ENCODE results near the gene TIGAR.

The TIGAR gene, protein sequence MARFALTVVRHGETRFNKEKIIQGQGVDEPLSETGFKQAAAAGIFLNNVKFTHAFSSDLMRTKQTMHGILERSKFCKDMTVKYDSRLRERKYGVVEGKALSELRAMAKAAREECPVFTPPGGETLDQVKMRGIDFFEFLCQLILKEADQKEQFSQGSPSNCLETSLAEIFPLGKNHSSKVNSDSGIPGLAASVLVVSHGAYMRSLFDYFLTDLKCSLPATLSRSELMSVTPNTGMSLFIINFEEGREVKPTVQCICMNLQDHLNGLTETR

DNA sequence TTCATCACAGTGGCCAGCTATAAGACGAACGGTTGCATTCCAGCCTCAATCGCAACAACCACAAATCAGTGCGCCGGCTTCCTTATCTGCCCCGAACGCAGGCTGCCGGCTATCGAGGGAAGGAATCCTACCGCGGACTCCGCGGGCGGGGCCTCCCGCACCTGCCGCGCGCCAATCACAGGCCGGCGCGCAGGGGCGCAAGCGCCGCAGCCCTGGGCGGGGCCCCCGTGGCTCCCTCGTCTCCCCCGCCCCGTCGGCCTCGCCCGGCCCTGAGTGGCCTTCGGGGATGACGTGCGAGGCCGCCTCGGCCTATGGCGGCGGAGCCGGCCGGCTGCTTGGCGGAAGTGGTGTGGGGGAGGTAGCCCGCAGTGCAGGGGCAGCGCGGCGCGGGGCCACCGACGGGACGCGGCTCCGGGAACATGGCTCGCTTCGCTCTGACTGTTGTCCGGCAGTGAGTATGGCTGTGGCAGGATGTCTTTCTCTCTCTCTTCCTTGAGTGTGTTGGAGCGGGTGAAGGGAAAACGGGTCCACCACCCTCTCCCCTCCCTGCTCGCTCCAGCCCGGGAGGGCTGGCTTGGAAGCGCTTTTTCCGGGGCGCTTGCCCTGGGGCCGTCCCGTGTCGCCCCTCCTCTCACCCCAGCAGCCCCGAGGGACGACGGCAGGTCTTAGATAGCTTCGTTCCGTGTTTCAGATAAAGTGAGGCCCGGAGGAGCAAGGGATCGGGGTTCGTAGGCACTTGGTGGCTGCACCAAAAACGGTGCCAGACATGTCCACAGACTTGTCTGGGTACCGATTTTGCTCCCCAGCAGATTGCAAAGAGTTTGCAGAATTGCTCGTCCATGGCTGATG, at the start of gene TIGAR:
Gene TIGAR, plus strand, starts transcription at position 361 of the 849 bp plus-strand sequence. Its CDS starts 59 bp downstream, at position 420.
- peak; percentile 70 to 89 (median 82) for DNase-seq (ENCODE audit: low read depth in 2 of 3, low spot score in 1 of 3)

DNA sequence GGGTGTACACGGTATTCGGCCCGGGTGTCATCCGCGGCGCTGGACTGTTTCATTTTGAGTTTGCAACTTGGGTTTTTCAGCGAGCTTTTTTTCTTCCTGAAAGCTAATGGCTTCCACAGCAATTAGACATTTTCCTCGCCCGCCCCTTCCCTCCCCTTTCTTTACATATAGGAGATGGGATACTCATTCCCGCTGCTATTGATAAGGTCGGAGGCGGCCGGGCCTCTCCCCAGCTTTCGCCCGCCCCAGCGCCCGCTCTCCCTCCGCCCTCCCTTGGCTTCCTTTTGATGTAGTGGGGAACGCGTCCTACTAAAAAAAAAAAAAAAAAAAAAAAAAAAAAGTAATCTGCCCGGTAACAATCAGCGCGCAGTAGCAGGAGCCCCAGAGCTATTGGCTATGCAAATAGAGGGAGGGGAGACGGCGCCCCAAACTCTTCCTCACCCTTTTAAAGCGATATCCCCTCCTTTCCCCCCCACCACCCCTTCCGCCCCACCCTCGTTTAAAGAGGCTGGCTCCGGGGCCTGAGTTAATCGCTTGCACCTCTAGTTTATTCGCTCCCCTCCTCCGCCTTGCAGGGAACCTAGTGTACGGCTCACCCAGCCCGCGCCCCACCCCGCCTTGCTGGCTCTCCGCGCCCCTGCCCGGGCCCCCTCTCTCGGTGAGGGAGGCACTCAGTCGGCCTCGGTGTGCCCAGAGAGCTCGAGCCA, 49.1 kb upstream of the TIGAR start:
- peak; percentile 82 to 86 (median 83) for DNase-seq (ENCODE audit: low read depth in 2 of 3, low spot score in 1 of 3)

GRCh38 chr12:4272424-4273272, 48.4 kb upstream of the TIGAR start:
- DNase-seq (ENCODE audit: low read depth in 2 of 3, low spot score in 1 of 3), result peak; percentile 72 to 77 (median 73)

GRCh38 chr12:4273273-4273651, 47.8 kb upstream of the TIGAR start:
- no peak for DNase-seq (ENCODE audit: low read depth in 2 of 3, low spot score in 1 of 3)

GRCh38 chr12:4273652-4274395, 47.2 kb upstream of the TIGAR start, which contains the start of gene CCND2:
CCND2 (plus strand) TSS chr12:4273762; CDS start chr12:4274041, 279 bp downstream.
- DNase-seq (ENCODE audit: low read depth in 2 of 3, low spot score in 1 of 3), result peak; percentile 69 to 80 (median 76)

DNA sequence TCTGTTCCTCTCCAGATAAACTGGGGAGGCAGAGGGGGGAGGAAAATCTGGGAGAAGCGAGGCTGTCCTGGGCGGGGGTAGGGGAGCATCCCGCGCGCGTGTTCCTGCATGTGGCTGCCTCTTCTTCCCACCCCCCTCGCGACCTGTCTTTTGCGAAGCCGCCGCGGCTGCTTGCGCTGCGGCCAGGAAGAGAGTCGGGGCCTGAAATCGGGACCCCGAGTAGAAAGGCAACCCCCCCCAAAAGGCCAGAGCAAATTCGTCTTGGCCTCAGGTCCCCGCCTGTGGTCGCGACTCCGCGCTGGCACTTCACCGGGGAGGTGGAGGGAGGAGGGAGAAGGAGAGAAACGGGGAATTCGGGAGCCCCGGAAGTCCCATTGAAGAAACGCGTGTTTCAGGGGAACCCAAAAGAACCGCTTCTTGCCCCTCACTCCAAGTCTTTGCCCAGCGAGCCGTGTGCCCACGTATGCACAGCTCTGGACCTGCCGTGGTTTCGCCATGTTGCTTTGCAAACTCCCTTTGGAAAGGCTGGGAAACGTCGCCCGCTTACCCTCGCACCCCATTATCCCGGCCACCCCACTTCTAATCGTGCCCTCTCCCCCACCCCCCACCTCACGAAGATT, 46.5 kb upstream of the TIGAR start:
- DNase-seq (ENCODE audit: low read depth in 2 of 3, low spot score in 1 of 3), result no peak

DNA sequence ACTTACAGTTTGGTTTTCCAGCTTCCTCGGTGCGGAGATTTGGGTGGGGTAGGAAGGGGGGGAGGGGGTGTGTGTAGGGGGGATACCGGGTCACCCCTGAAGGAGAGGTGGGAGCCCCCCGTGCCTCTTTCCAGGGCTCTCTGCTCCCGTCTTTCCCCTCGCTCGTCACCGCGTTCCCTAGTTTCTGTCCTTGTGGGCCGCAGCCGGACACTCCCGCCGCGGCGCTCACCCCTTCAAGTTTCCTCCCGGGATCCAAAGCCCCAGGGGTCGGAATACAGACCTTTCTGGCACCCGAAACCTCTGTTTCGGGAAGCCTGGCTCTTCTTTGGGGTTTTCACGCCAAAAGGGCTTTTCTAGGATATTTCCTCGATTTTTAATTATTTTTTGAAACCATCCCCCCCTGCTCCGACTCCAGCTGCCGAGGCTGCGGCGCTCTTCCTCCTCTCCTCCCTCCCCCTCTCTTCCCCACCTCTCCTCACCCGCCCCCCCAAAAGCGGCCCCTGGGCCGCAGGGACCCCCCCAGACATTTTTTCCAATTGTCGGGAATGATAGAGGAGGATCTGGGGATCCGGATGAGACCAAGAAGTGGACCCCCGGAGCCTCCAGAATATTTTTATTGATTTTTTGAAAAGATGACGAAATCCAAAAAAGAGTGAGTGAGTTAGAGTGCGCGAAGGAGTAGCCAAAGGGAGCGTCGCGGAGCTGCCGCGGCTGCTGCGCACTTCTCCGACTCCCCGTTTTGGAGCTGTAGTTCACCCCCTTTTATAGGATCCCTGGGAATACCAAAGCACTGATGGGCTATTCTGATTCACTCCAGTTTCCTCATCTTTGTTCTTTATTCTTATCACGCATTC, 45.8 kb upstream of the TIGAR start:
- no peak for DNase-seq (ENCODE audit: low read depth in 2 of 3, low spot score in 1 of 3)

- no peak for DNase-seq (ENCODE audit: low read depth in 2 of 3, low spot score in 1 of 3)
Observed at GRCh38 chr12:4275870-4276301, 45.1 kb upstream of the TIGAR start.

DNA sequence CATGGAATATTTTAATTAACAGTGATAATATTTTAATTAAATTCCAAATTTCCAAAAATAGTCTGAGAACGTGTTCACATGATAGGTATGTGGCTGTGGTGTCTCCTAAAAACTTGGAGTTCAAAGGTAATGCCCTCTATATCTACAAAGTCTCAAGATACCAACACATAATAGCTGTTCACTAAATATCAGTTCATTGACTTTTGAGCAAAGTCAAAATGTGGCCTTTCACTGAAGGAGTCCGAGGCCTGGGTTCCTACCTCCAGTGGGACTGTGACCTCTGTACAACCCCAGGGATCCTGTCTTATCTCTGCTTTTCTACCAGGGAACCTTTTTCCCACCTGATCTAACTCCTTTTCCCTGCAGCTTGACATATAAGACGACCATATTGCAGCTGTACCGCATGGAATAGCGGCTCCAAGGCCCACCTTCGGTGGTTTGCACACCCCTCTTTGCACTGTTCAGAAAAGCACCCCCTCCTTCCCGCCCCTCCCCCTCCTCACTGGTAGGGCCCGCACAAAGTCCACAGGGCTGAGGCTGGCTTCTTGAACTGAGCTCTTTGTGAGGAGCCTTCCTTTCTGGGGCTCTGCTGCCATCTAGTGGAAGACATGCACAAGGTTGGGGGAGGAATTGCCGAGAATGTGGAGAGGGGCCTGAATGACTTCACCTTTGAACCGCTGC, 44.3 kb upstream of the TIGAR start:
- peak; percentile 78 to 87 (median 83) for DNase-seq (ENCODE audit: low read depth in 2 of 3, low spot score in 1 of 3)

- no peak for DNase-seq (ENCODE audit: low read depth in 2 of 3, low spot score in 1 of 3)
Observed at GRCh38 chr12:4277205-4277543, 43.8 kb upstream of the TIGAR start.

- DNase-seq (ENCODE audit: low read depth in 2 of 3, low spot score in 1 of 3), result no peak
Observed at GRCh38 chr12:4277857-4278256, 43.2 kb upstream of the TIGAR start.

GRCh38 chr12:4278329-4279197, 42.5 kb upstream of the TIGAR start:
- no peak for DNase-seq (ENCODE audit: low read depth in 2 of 3, low spot score in 1 of 3)

DNA sequence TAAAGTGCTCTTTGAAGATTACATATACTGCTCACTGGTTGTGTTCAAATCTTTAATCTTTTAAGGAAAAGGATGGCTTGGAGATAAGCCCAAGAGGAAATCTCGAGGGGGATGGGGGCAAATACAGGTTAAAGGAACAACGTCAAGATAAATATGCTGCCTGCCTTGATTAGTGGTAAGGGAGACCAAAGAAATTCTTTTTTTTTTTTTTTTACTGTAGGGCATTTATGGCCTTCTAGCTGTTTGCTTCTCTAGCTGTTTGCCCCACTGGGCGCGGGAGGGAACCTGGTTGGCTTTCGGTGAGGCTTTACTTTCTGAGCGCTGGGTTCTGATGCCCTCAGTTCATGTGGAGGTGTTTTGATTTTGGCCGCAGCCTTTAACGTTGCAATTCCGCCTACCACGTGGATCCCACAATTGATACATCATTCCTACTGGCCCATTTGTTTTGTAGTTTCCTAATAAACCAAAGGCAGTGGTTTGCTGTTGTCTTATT, 41.8 kb upstream of the TIGAR start:
- no peak for DNase-seq (ENCODE audit: low read depth in 2 of 3, low spot score in 1 of 3)

DNA sequence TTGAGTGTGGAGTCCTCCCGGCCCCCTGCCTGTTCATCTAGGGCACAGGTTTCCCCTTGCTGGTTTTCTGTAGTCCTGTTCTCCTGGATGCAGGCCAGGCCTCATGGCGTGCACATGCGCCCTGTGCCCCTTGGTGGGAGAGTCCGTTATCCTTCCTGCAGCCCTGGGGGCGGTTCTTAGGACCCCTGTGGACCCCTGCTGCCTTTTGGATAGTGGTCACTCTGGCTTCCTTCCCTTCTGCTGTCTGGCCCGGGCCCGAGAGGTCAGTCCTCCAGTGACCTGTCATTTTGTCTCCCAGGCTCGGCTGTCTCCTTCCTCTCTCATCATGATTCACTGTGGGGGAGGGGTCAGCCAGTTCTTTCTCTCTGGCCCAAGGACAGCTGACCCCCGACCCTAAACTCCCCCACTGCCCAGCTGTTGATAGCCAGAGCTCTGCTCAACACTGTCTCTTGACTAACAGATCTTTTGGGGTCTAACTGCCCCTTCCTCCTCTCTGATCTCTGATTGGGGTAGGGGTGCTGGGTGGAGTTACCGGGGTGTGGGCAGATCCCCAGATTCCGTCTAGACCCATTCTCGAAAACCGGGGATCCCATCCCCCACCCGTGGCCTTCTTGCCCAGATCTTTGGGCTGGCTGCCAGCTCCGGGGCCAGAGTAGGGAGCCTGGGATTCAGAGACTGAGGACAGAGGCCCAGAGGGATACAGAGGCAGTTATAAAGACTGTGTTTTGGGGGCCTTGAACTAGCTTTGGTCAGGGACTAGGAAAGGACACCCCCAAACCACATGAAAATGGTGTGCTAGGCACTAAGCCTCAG, 40.5 kb upstream of the TIGAR start:
- DNase-seq (ENCODE audit: low read depth in 2 of 3, low spot score in 1 of 3), result no peak

GRCh38 chr12:4281173-4281654, 39.8 kb upstream of the TIGAR start:
- DNase-seq (ENCODE audit: low read depth in 2 of 3, low spot score in 1 of 3), result no peak

Measured in stimulated activated CD4-positive, alpha-beta T cell treated with anti-CD3 and anti-CD28 coated beads, Interleukin-12 subunit alpha, Interleukin-12 subunit beta, amount 100 ng/mL, for 48 hours (primary cell).